IPS-18c (cell line): ENCODE results near the gene PDGFD.

Source experiments
- H3K4me3 ChIP-seq: 2 replicates; pipeline ENCODE4 v1.7.0; 2013; ENCODE audit warnings: low read depth, mild to moderate bottlenecking, low read length, moderate library complexity; ENCODE audit not compliant: insufficient read depth
- H3K9me3 ChIP-seq: one replicate; pipeline ENCODE4 v1.6.1; 2013; ENCODE audit warnings: mild to moderate bottlenecking, low read length, moderate library complexity; ENCODE audit not compliant: control insufficient read depth, insufficient read depth

PDGFD gene

GRCh38 chr11:104151404-104152204 lies 12.3 kb downstream of the PDGFD start:
- Histone ChIP-seq H3K4me3 (no peak overlapping the region), H3K9me3 (peaks cover 2% of the 10 kb centered on the region)

GRCh38 chr11:104148706-104149105 lies 15.2 kb downstream of the PDGFD start:
- peaks cover 2% of the 10 kb centered on the region for H3K9me3 ChIP-seq
- H3K4me3 ChIP-seq = no peak overlapping the region

GRCh38 chr11:104148074-104148473 lies 15.9 kb downstream of the PDGFD start:
- Histone ChIP-seq H3K4me3 (no peak overlapping the region), H3K9me3 (peaks cover 2% of the 10 kb centered on the region)

- Histone ChIP-seq H3K4me3 (no peak overlapping the region), H3K9me3 (peaks cover 2% of the 10 kb centered on the region)
Measured at GRCh38 chr11:104146943-104147342, 17.0 kb downstream of the PDGFD start.

GRCh38 chr11:104146421-104146820 lies 17.5 kb downstream of the PDGFD start:
- peaks cover 2% of the 10 kb centered on the region for H3K9me3 ChIP-seq
- H3K4me3 ChIP-seq = no peak overlapping the region

GRCh38 chr11:104145062-104145461 lies 18.9 kb downstream of the PDGFD start:
- no peaks in the 10 kb centered on the region for H3K9me3 ChIP-seq

GRCh38 chr11:104142698-104143097 lies 21.2 kb downstream of the PDGFD start:
- Histone ChIP-seq H3K9me3 (no peaks in the 10 kb centered on the region), H3K4me3 (no peak overlapping the region)

More at GRCh38 chr11:104145062-104145461, 18.9 kb downstream of the PDGFD start:
- H3K4me3 ChIP-seq = no peak overlapping the region

- no peak overlapping the region for H3K4me3 ChIP-seq
- no peaks in the 10 kb centered on the region for H3K9me3 ChIP-seq
Measured at GRCh38 chr11:104136861-104137260, 27.1 kb downstream of the PDGFD start.

GRCh38 chr11:104134745-104135144 lies 29.2 kb downstream of the PDGFD start:
- Histone ChIP-seq H3K4me3 (no peak overlapping the region), H3K9me3 (no peaks in the 10 kb centered on the region)

GRCh38 chr11:104130161-104130560 lies 33.8 kb downstream of the PDGFD start:
- Histone ChIP-seq H3K9me3 (no peaks in the 10 kb centered on the region), H3K4me3 (no peak overlapping the region)

GRCh38 chr11:104129145-104129544 lies 34.8 kb downstream of the PDGFD start:
- Histone ChIP-seq H3K4me3 (no peak overlapping the region), H3K9me3 (no peaks in the 10 kb centered on the region)

- Histone ChIP-seq H3K9me3 (no peaks in the 10 kb centered on the region), H3K4me3 (no peak overlapping the region)
Measured at GRCh38 chr11:104127828-104128227, 36.1 kb downstream of the PDGFD start.

GRCh38 chr11:104126464-104126863 lies 37.5 kb downstream of the PDGFD start:
- Histone ChIP-seq H3K9me3 (no peaks in the 10 kb centered on the region), H3K4me3 (no peak overlapping the region)

GRCh38 chr11:104124979-104125378 lies 39.0 kb downstream of the PDGFD start:
- Histone ChIP-seq H3K4me3 (no peak overlapping the region), H3K9me3 (no peaks in the 10 kb centered on the region)

GRCh38 chr11:104122836-104123235 lies 41.1 kb downstream of the PDGFD start:
- Histone ChIP-seq H3K9me3 (no peaks in the 10 kb centered on the region), H3K4me3 (no peak overlapping the region)

GRCh38 chr11:104122011-104122635 lies 41.8 kb downstream of the PDGFD start:
- H3K4me3 ChIP-seq = no peak overlapping the region
- H3K9me3 ChIP-seq = no peaks in the 10 kb centered on the region

- Histone ChIP-seq H3K9me3 (no peaks in the 10 kb centered on the region), H3K4me3 (no peak overlapping the region)
Measured at GRCh38 chr11:104120493-104121137, 43.3 kb downstream of the PDGFD start.

GRCh38 chr11:104118105-104118744 lies 45.7 kb downstream of the PDGFD start:
- Histone ChIP-seq H3K4me3 (no peak overlapping the region), H3K9me3 (no peaks in the 10 kb centered on the region)
